Mesangial cell (primary cell): ENCODE results near the gene SLC36A1. TPM values are rescaled to one million over a fixed set of nuclear protein-coding genes. Genes with fewer than 3 reads are reported as not detected.

ENCODE experiments used
- total RNA-seq: library from RNA; depleted of rRNA; stranded (reverse); fragments of >200 nt; gene quantifications from 2 replicates; pipeline ENCODE4 v1.2.3, GENCODE V29; 2015

SLC36A1 gene
- 7.8 and 8.6 TPM in 2 replicates for total RNA-seq

GRCh38 chr5:151447174-151448037 is at the start of gene SLC36A1:
Gene SLC36A1, plus strand, starts transcription at chr5:151447603. Its CDS starts 11,190 bp downstream, at chr5:151458793.

Other genes starting within 250 kb of the SLC36A1 start
- 0.98 and 2.0 TPM in 2 replicates for gene CCDC69, start 223.5 kb upstream of the SLC36A1 start, total RNA-seq
- 22.7 and 29.9 TPM in 2 replicates for gene GM2A, start 194.4 kb upstream of the SLC36A1 start, total RNA-seq
- not detected in 2 replicates for gene SLC36A3, start 143.8 kb upstream of the SLC36A1 start, total RNA-seq
- gene SLC36A2, start 100.0 kb upstream of the SLC36A1 start, total RNA-seq, result not detected in 2 replicates
- gene FAT2, start 143.7 kb downstream of the SLC36A1 start, total RNA-seq, result 0.13 and 0.16 TPM in 2 replicates
- gene SPARC, start 239.3 kb downstream of the SLC36A1 start, total RNA-seq, result 980 and 2,047 TPM in 2 replicates